Middle frontal gyrus (tissue), 1 donor: ENCODE measurements around the gene TBX1.
"Not testable (repeated sequence)": the region's sequence is repeated elsewhere in the genome, so short reads cannot be mapped to it uniquely, and the experiment has no call there.

ENCODE experiments used
- DNase-seq: peaks from one replicate; pipeline ENCODE4 v3.0.0-alpha.2; 2015; ENCODE audit warnings: low spot score; ENCODE audit errors: extremely low spot score

Gene TBX1

DNA sequence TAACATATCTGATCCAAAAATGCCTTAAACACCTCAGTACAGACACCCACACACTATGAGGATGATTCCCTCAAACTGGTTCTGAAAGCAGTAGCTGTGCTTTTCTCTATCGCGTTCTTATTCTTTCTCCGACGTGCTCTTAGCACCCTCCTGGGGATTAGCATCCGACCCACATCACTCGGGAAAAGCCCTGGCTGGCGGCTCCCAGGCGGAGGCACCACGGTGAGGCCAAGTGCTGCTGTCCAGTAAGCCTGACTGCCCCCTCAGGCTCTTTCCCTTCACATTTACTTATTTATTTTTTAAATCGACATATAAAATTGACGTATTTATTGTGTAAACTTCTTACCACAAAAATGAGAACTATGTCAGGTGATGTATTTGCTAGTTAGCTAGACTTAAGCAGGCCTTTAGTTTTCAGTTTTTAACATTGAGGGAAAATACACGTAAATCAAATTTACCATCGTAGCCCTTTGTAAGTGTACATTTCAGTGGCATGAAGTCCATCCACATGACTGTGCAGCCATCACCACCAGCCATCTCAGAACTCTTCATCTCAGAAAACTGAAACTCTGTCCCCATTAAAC is 19.2 kb downstream of the TBX1 start:
- no peak for DNase-seq

DNA sequence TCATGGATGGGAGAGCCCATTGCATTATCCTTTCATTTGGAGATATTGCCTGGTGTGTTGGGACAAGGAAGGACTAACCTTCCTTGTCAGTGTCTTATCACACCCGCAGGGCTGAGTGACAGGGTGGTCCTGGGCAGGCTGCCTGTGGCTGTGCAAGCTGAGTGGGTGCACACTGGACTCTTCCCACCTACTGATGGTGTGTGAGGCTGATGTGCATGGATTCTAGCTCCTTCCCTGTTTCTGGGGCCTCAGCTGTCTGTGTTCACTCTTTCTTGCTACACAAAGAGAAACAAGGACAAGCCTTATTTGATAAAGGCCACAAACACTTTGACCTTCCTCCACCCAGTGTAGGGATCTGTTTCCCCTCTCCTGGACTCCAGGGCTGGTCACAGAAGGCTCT is 22.0 kb downstream of the TBX1 start:
- no peak for DNase-seq

DNA sequence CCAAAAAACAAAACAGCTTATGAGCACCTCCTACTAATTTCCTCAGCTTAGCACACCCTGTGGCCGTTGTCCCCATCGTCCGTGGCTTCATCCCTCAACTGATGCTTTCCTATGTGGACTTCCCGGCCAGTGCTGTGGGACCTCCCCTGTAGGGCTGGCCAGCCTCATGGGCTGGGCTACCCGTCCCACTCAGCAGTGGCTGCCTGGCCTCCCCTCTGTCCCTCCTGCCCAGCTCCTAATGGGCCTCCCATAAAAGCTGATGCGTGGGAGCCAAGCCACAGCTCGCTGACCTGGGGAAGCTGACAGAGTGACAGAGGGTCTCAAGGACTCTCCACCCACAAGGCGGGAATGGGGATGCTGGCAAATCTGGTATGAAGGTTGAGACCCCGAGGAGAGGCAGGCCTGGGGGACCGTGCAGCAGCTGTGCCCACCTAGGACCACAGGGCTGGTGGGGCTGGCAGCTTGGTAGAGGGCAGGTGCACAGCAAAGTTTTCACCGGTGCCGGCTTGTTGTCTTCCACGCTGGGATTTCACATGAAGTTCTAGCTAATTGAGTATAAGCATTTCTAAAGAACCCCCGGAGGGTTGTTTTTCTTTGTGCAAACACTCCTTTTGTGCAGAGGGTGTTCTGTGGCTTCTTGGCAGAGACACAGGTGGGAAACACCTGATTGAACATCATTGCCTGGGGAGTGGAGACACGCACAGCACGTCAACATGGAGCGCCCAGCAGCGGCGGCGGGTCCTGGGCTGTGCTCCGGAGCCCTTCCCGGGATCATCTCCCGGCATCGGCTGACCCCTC is 23.2 kb downstream of the TBX1 start:
- no peak for DNase-seq

DNA sequence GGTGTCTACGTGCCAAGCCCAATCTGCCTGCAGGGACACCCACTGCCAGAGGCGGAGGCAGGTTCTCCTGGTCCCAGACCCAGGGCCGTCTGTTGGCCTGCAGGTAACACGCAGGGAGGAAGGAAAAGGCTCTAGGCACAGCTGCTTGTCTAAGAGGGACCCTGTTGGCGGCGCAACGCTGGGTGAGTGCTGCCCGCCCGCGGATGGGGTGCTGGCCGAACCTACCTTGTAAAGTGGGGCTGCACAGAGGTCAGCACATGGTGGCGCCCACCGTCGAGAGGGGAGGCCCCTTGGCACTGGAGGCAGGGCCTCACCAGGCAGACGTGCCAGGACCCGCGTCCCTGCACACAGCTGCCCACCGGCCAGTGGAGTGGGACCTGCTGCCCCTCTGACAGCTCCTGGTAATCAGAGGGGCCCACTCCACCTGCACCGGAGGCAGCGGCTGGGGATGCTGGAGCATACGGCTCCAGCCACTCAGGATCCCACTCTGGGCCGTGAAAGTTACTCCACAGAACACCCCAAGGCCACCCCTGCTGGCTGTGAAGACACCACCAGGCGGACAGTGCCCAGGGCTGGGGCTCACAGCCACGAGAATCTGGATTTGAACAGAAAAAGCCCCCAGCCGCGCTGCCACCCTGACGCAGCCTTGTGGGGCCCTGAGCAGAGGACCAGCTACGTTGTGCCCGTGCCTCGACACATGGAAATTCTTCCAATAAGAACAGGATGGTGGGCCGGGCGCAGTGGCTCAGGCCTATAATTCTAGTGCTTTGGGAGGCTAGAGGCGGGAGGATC is 24.0 kb downstream of the TBX1 start:
- DNase-seq, result no peak

DNA sequence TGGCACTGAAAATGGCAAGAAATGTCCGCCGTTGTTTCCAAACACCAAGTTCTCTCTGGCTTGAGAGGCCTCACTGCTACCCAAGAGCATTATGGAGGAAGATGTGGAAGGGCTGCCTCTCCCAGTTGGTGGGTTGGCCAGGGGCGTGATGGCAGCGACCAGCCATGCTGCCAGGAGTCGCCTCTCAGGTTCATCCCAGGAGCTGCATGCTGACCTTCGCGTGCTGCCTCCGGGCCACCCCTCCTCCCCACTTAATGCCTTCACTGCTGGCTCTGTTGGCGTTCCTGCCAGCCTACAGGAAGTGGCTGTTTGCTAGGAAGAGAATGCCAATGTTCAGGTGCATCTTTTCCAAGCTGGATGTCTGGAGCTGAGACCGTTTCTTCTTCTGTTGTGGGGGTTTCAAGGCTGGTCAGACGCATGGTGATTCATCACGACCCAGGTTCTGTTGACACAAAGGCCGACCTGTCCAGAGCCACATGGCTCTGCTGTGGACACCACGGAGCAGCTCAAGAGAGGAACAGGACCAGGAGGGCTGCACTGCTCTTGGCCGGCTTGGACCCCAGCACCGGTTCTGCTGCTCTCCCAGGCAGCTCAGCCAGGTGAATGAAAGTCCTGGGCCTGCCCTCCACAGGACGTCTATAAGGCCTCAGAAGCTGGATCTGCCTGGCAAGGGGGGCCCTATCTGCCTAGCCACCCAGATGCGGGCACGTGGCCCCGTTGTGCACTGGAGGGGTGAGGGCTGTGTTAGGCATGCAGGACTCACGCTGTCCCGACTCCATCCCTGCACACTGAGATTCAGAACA is 25.1 kb downstream of the TBX1 start:
- no peak for DNase-seq

DNA sequence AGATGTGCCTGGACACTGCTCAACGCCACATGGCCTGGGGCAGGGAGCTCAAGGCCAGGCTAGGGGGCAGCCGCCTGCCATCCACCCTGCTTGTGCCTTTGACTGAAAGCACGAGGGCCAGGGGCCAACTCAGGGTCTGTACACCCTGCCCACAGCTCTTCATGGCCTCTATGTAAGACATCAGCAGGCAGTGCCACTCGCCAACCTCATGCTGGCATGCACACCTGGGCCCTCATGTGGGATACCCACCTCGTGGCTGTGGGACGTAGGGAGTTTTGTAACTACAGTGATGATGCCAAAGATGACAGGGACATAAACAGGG is 25.6 kb downstream of the TBX1 start:
- DNase-seq, result no peak

DNA sequence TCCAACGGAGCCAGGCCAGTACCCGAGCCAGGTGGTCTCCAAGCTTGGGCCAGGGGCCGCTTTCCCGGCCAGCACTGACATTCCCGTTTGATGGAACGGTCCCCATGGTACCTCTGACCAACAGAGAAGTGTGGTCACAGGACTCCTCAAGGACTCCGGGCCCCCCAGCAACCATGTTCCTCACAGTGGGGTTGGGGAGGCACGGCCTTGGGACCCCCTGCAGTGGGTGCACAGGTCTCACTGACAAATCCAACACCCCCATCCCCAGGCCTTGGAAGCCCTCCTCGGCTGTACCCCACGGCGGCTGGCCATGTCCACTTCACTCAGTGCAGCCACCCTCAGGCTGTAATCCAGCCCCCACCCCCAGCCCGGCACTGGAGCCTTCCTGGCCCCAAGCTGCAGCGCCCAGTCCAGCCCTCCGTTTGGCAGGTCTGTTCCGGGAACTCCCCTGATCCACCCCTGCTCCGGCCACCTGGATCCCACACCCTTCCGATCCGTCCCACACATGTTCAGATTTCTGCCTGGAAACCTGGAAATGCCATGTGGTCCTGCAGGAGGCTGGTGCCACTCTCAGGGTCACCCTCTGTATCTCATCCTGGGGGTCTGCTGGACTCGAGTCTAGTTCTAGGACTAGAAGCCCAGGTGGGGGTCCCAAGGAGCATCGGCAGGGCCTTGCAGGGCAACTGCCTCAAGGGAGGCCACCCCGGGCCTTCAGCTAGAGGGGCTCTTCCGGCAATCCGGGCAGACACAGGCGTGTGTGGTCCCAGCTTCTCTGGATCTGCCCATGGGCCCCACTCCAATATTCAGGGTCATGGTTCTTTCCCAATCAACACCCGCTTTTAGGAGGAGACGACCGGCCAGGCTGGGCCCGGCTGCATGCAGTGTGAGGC is 26.6 kb downstream of the TBX1 start:
- no peak for DNase-seq

DNA sequence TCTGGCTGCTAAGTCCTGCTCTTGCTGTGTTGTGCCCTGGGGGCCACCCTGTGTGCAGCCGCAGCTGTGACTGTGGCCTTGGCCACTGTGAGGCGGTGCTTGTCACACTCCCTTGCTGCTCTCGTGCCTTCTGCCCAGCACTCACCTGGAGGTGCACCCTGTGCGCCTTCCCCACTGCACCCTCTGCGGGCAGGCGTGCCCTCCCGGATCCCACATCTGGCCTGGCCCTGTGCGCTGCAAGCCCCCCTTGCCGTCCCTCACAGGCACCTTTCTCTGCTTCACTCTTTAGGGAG is 27.2 kb downstream of the TBX1 start:
- DNase-seq, result no peak

DNA sequence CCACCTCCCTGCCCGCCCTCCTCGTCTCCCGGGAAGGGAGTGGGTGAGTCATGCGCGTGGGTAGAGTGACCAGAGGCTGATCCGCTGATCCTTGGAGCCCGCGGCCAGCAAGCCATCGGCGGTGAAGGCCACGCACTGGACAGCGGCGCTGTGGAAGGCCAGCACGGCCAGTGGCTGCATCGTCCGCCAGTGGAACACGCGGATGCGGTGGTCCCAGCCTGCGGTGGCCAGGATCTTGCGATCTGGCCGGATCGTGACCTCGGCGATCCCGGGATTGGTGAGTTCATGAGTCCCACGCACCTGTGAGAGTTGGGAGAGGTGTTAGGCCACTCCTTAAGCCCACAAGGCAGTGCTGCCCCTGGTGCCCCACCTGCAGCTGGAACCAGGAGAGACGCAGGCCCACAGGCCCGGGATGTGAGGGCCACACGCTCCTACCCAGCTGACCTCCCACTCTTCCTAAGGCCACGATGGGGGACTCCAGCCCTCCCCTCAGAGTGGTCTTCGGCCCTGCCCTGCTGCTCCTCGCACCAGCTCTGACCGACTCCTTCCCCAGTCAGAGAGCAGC is 28.2 kb downstream of the TBX1 start:
- DNase-seq, result no peak

DNA sequence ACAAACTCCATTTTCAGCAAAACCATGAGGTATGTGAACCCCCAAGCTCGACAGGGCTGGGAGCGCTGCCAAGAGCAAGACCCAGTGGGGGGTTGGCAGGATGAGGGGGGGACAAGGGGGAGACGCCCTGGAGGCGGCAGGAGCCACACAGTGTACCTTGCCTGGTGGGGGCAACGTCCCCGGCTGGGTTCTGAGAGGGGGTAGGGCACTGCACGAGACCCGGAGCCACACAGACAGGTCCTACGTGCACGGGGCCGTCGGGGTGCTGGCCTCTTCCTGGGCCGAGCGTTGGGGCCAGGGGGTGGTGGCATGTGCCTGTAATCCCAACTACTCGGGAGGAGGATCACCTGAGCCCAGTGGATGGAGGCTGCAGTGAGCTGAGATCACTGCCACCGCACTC is 28.8 kb downstream of the TBX1 start:
- no peak for DNase-seq

DNA sequence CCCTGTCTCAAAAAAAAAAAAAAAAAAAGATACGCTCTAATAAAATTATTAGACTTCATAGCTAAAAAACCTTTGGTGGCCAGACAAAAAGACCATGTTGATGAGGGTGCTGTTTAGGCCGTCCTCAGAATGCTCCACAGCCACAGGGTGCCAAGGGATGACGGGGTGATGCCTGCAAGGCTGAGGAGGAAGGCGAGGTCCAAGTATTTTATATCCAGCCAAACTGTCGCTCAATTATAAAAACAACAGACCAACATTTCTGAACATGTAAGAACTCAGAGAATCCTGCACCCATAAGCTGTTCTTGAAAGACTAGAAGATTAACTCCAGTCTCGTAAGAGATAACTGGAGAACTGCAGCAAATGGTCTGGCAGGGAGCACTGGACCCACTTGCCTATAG is 29.2 kb downstream of the TBX1 start:
- DNase-seq, result no peak

DNA sequence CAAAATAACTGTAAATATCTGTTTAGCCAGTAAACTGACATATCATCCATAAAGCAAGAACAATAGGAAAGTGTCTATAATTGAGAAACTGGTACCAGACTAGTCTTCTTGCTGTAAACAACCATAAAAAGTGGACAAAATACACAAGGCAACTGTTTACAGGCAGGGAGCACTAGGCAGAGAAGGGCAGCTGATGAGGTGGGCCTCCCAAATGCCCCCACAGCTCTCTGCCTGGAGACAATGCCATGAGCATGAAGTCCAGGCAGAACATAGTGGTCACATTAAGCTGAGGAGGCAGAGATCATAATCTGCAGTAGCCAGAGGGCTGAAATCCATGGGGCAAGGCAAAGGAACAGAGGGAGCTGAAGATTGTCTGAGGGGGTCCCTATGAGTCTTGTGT is 30.7 kb downstream of the TBX1 start:
- DNase-seq, result no peak

DNA sequence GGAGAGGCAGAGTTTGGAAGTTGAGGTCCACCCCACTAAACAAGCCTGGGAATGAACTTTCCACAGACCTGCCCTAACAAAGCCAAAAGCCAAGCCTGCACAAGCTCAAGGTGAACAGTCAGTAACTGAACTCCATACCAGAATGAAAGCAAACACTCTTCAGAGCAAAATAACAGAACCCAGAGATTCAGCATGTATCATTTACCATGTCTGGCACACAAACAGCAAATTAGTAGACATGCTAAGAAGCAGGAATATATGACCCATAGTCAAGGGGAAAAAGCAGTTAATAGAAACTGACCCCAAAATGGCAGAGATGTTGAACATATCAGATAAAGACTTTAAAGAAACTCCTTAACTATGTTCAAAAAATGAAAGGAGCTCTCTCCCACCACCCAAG is 31.3 kb downstream of the TBX1 start:
- no peak for DNase-seq

DNA sequence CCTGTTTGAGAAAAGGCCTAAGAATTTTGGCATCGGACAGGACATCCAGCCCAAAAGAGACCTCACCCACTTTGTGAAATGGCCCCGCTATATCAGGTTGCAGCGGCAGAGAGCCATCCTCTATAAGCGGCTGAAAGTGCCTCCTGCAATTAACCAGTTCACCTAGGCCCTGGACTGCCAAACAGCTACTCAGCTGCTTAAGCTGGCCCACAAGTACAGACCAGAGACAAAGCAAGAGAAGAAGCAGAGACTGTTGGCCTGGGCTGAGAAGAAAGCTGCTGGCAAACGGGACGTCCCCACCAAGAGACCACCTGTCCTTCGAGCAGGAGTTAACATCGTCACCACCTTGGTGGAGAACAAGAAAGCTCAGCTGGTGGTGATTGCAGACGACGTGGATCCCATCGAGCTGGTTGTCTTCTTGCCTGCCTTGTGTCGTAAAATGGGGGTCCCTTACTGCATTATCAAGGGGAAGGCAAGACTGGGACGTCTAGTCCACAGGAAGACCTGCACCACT is 31.9 kb downstream of the TBX1 start:
- DNase-seq, result not testable (repeated sequence)

DNA sequence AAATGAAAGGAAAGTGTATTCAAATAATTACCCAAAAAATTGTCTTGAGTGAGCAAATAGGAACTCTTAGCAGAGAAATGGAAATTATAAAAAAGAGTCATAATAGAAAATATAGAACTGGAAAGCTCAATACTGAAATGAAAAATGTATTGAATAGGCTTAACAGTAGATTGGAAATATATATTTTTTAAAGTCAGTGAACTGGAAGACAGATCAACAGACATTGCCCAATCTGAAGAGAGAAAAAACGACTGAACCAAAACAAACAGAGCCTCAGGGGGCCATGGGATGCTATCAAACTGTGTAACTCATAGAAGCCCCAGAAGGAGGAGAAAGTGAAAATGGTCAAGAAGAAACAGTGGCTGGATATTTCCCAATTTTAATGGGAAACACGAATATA is 32.6 kb downstream of the TBX1 start:
- DNase-seq, result no peak

DNA sequence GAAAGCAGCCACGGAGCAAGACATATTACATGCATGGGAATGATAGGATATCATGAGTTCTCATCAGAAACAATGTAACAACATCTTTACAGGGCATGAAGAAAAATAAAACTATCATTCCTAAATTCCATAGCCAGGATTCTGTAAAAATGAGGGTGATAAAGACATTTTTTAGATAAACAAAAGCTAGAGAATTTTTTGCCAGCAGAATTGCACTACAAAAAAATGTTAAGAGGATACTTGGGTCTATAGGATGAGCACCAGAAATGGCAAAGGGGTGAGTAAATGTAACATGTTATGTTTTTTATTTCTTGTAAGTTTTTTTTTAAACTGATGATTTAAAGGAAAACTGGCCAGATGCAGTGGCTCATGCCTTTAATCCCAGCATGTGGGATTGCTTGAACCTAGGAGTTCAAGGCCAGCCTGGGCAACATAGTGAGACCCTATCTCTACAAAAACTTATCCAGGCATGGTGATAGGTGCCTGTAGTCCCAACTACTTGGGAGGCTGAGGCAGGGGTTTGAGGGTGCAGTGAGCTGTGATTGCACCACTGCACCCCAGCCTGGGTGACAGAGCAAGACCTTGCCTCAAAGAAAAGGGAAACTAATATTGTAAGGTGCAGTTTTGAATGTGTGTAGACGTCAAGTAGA is 33.2 kb downstream of the TBX1 start:
- DNase-seq, result no peak

DNA sequence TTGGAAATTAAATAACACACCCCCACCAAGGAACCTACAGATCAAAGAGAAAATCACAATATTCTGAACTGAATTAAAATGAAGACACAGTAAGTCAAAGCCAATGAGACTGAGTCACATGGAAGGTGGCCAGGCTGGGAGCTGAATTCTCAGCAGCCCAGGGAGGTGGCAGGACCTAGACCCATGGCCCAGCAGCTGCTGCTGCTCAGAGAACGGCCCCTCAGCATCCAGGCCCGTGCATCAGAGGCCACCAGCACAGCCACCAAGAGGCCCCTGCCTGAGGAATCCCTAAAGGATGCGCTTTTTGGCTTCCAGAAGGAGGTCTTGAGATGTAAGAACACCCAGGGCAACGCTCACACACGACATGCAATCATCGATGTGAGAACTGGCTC is 35.0 kb downstream of the TBX1 start:
- DNase-seq, result no peak

DNA sequence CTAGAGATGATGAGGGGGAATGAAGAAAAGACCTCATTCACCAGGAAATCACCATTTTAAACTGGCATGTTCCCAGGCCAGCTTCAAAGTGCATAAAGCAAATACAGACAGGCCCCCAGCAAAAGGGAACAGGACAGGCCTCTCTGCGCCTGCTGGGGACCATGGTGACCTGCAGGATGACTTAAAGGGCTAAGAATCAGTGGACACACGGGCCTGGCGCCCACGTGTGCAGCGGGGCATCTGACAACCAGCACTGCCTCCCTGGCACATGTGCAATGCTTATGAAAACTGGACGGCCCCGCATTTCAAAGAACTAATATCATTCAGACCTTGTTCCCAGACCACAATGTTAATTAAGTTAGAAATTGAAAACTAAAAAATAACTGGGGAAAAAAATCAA is 35.6 kb downstream of the TBX1 start:
- DNase-seq, result no peak

DNA sequence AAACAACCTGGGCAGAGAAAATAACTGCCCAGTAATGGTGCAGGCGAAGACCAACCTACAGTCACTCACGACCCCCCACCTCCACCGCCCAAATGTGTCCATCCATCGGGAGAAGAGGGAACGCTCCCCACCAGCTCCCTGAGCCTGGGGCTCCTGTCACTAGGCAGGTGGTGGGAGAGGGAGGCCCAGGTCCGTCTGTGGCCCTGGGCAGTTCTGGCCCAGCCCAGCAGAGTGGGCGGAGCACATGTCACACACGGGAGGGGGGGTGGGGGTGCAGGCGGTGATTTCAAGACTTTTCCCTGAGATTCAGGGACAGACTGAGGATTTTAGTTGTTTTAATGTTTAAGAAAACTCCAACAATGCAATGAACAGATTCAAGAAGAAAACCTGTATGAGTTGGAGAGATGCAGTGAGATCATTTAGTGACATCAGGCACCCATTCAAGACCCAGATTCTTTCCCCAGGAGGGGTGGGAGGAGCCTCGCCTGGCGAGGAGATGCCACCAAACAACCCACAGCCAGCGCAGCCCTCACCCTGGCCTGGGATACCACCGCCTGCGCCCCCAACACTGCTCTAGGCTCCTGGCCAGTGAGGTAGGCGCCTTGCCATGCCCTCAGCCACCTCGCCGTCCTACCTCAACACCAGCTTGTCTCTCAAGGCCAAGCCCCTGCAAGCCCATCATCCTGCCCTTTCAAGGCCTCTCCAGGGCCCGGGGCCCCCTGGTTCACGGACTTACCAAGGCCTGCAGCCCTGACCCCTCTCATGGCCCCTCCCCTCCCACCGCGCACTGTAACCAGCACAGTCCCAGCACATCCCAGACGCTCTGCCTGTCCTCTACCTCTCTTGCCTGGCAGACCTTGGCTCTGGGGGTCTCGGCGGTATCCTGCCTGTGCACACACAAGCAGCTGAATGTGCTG is 36.8 kb downstream of the TBX1 start:
- no peak for DNase-seq
